ENCODE data around the gene RPS19.

DNA sequence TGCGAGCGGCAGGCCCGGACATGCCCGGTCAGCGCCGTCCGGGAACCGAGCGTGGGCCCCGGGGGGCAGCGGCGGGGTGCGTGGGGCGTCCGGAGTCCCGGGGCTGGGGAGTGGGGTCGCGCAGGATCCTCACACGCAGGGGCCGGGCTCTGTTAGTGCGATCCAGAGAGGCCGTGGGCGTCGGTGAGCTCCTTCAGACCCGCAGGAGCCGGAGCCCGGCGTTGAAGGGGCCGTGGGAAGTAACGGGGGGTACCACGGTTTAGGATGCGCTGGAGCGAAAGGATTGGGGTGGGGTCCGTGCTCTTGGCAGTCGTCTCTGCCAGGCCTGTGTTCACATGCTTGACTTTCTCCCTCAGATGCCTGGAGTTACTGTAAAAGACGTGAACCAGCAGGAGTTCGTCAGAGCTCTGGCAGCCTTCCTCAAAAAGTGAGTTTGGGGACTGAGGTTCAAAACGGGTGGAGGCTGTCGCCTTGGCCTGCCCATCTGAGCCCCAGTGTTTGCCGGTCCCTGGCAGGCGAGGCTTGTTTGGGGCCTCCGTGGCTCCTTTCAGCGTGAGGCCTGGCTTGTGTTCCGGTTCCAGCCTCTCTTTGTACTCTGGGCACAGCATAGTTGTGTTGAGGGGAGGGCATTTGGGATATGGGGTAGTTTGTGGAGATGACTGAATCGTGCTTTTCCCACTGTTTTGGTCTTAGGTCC lies 512 bp downstream of the RPS19 start:
- no peak for TF ChIP-seq POLR2AphosphoS5 (IDR thresholded peaks at IDR 0.05)
- TF ChIP-seq, protein P1, sequence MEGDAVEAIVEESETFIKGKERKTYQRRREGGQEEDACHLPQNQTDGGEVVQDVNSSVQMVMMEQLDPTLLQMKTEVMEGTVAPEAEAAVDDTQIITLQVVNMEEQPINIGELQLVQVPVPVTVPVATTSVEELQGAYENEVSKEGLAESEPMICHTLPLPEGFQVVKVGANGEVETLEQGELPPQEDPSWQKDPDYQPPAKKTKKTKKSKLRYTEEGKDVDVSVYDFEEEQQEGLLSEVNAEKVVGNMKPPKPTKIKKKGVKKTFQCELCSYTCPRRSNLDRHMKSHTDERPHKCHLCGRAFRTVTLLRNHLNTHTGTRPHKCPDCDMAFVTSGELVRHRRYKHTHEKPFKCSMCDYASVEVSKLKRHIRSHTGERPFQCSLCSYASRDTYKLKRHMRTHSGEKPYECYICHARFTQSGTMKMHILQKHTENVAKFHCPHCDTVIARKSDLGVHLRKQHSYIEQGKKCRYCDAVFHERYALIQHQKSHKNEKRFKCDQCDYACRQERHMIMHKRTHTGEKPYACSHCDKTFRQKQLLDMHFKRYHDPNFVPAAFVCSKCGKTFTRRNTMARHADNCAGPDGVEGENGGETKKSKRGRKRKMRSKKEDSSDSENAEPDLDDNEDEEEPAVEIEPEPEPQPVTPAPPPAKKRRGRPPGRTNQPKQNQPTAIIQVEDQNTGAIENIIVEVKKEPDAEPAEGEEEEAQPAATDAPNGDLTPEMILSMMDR (IDR thresholded peaks at IDR 0.05 in 8 of 11, conservative IDR thresholded peaks at IDR 0.05 in 3 of 11), result no peak

Data from spleen (tissue), 7 donors.